Endothelial cell of umbilical vein (primary cell): ENCODE data around the gene ITPR2. TPM values are rescaled to one million over a fixed set of nuclear protein-coding genes. Genes with fewer than 3 reads are reported as not detected.

Source experiments
- BruUV-seq: library from RNA; stranded (reverse); fragments of 400-500 nt; replicated peaks from 2 replicates; lab custom pipeline; 2021; lab: Mats Ljungman, UMichigan
- CTCF ChIA-PET: fragments of 300-600, 350-600 bp; sonication (Branson Sonifier 250); formaldehyde crosslinking; loops from one replicate; lab custom pipeline; 2021; ENCODE audit warnings: antibody characterized with exemption, inconsistent platforms; lab: Charles Lee
- POLR2A ChIA-PET: fragments of 300-600, 350-600 bp; sonication (Branson Sonifier 250); formaldehyde crosslinking; loops from one replicate; lab custom pipeline; 2021; ENCODE audit warnings: antibody characterized with exemption, inconsistent platforms; lab: Charles Lee
- DNase-seq: peaks from one replicate; pipeline ENCODE4 v3.0.0-alpha.2; 2011; ENCODE audit warnings: low read depth, low spot score
- FAIRE-seq: peaks from 2 replicates; lab custom pipeline; 2011; peaks lifted over from hg19 to GRCh38; lab: Jason Lieb, UNC
- H2AFZ ChIP-seq: 2 replicates; pipeline ENCODE4 v1.6.0; 2012; ENCODE audit warnings: low read depth, low read length, control low read depth, inconsistent platforms
- H3K27ac ChIP-seq: 2 replicates; pipeline ENCODE4 v1.5.1; 2011; ENCODE audit warnings: low read depth, mild to moderate bottlenecking, control low read depth, low read length, moderate library complexity; ENCODE audit not compliant: insufficient read depth
- H3K27me3 ChIP-seq, 2 experiments: 2 replicates each; pipeline versions ENCODE4 v1.6.0 to v1.6.1; 2011; ENCODE audit warnings: low read length in 2 of 2, mixed read lengths in 1 of 2; ENCODE audit not compliant: control insufficient read depth in 2 of 2, insufficient read depth in 2 of 2
- H3K36me3 ChIP-seq, 2 experiments: 2 replicates in 1 of 2; 3 replicates in 1 of 2; pipeline ENCODE4 v1.5.1; 2011; ENCODE audit warnings: low read length in 2 of 2, mild to moderate bottlenecking in 1 of 2, moderate library complexity in 1 of 2; ENCODE audit not compliant: control insufficient read depth in 2 of 2, insufficient read depth in 2 of 2; ENCODE audit errors: extremely low read depth in 1 of 2
- H3K4me1 ChIP-seq: 3 replicates; pipeline ENCODE4 v1.5.1; 2011; ENCODE audit warnings: mild to moderate bottlenecking, low read length; ENCODE audit not compliant: control insufficient read depth, insufficient read depth; ENCODE audit errors: extremely low read depth
- H3K4me2 ChIP-seq: 2 replicates; pipeline ENCODE4 v1.6.1; 2011; ENCODE audit warnings: low read length, control low read depth, mixed read lengths; ENCODE audit not compliant: insufficient read depth
- H3K4me3 ChIP-seq, 3 experiments: fragments of 200-600 bp in 1 of 3; sonication (generic), shearing (Covaris generic) in 1 of 3; replicated peaks in 1 of 3; 2 replicates each; pipeline ENCODE4 v1.5.1; 2011 to 2016; ENCODE audit warnings: control low read depth in 3 of 3, low read length in 3 of 3, mild to moderate bottlenecking in 2 of 3, inconsistent platforms in 1 of 3, low read depth in 1 of 3, moderate library complexity in 1 of 3; ENCODE audit not compliant: insufficient read depth in 1 of 3
- H3K79me2 ChIP-seq: 2 replicates; pipeline ENCODE4 v1.6.0; 2012; ENCODE audit warnings: low read length, inconsistent platforms; ENCODE audit not compliant: control insufficient read depth, insufficient read depth
- H3K9ac ChIP-seq: replicated peaks from 2 replicates; pipeline ENCODE3; 2011; ENCODE audit warnings: low read length, control low read depth; ENCODE audit not compliant: insufficient read depth; ENCODE audit errors: extremely low read depth
- H3K9me1 ChIP-seq: replicated peaks from 3 replicates; pipeline ENCODE4 v1.6.0; 2011; ENCODE audit warnings: mild to moderate bottlenecking, low read length; ENCODE audit not compliant: control insufficient read depth, insufficient read depth; ENCODE audit errors: extremely low read depth
- H3K9me3 ChIP-seq: replicated peaks from 2 replicates; pipeline ENCODE4 v1.5.1; 2012; ENCODE audit warnings: low read length, inconsistent platforms; ENCODE audit not compliant: control insufficient read depth, insufficient read depth
- H4K20me1 ChIP-seq: replicated peaks from 2 replicates; pipeline ENCODE3; 2011; ENCODE audit warnings: mild to moderate bottlenecking, low read length; ENCODE audit not compliant: control insufficient read depth, insufficient read depth; ENCODE audit errors: extremely low read depth
- EZH2 ChIP-seq: IDR thresholded peaks from 2 replicates; pipeline ENCODE4 v1.6.1; 2012; ENCODE audit warnings: borderline replicate concordance, low read depth, mild to moderate bottlenecking, moderate library complexity, low read length, inconsistent platforms; ENCODE audit not compliant: severe bottlenecking
- FOS ChIP-seq: IDR thresholded peaks from 2 replicates; pipeline ENCODE4 v1.6.1; 2011; ENCODE audit warnings: mild to moderate bottlenecking, low read length, moderate library complexity, borderline replicate concordance; ENCODE audit not compliant: insufficient read depth
- GATA2 ChIP-seq: IDR thresholded peaks from 2 replicates; pipeline ENCODE4 v1.7.0; 2011; ENCODE audit warnings: low read depth, mild to moderate bottlenecking, moderate library complexity, mixed read lengths, low read length; ENCODE audit not compliant: insufficient read length, insufficient read depth
- JUN ChIP-seq: IDR thresholded peaks from 2 replicates; pipeline ENCODE4 v1.6.1; 2011; ENCODE audit warnings: borderline replicate concordance, low read depth; ENCODE audit not compliant: insufficient read length, insufficient read depth
- MYC ChIP-seq: IDR thresholded peaks from one replicate; pipeline ENCODE4 v1.6.1; 2011; ENCODE audit warnings: mild to moderate bottlenecking, low read depth, low read length
- POLR2A ChIP-seq: IDR thresholded peaks from 2 replicates; pipeline ENCODE4 v1.6.1; 2012; ENCODE audit warnings: low read depth, mild to moderate bottlenecking, control low read depth, low read length
- POLR2AphosphoS5 ChIP-seq: IDR thresholded peaks from 2 replicates; pipeline ENCODE4 v1.6.1; 2012; ENCODE audit warnings: low read depth, mild to moderate bottlenecking, control low read depth, low read length, moderate library complexity; ENCODE audit not compliant: insufficient read depth
- dilution Hi-C: fragments of 300-500 bp; cut with MboI; formaldehyde crosslinking; loops from one replicate; pipeline ENCODE4 v1.15.0; 2019; ENCODE audit warnings: low sequenced_read_pairs; ENCODE audit not compliant: extremely low pct_ligation_motif_present
- intact Hi-C: fragments of 100-400 bp; cut with micrococcal nuclease; formaldehyde crosslinking; loops from one replicate; pipeline ENCODE4 v1.10.0; 2022
- polyA plus RNA-seq, 4 experiments: library from polyadenylated mRNA; depleted of rRNA in 3 of 4; stranded (reverse) in 3 of 4; unstranded in 1 of 4; fragments of >200 nt; gene quantifications; 2 replicates each; pipeline versions ENCODE4 v1.2.1 to v1.2.3, GENCODE V29; 2011 to 2012; ENCODE audit warnings: missing spikeins in 1 of 4
- total RNA-seq: library from RNA; stranded (reverse); gene quantifications from 2 replicates; pipeline ENCODE4 v1.2.3, GENCODE V29; 2021
- TF ChIP-seq, protein P1 (sequence below), 2 donors: IDR thresholded peaks; 1 replicate in 1 of 2; 2 replicates in 1 of 2; pipeline ENCODE4 v1.5.1; 2011; ENCODE audit warnings: low read length in 2 of 2, mild to moderate bottlenecking in 2 of 2, moderate library complexity in 2 of 2, control low read depth in 1 of 2, inconsistent platforms in 1 of 2, low read depth in 1 of 2; ENCODE audit not compliant: insufficient read depth in 1 of 2; ENCODE audit errors: extremely low read depth in 1 of 2
- TF ChIP-seq, protein P2 (sequence below): IDR thresholded peaks from 2 replicates; pipeline ENCODE4 v1.6.1; 2011; ENCODE audit not compliant: insufficient read depth, insufficient read length

ITPR2 gene
- total and polyA plus RNA-seq, 2 donors (not counting 3 experiments of a cell fraction or from before 2014, with no cell fraction given) = 16.2 to 86.8 TPM

DNA sequence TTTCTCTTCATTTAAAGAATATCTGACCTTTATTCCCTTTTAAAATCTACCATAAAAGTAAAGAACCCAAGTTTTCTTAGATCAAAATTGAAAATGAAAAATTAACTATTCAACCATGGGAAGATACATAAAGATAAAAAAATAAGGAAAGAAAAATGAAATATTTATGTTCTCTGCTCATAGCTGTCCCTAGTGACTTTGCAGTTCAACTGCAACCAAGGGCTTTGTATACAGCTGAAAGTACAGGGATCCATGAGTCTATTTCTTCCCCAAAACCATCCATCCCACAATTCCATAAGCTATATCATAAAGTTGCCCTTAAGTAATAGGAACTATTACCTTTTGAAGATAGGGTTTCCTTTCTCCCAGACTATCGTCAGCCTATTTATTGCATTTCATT, 113.1 kb downstream of the ITPR2 start:
- CTCF ChIA-PET = interaction anchor here (0.8 to 2.8 kb wide), 14 partner anchors 11 to 169 kb away, joined by 3 to 15 read pairs (median 4); partner anchors contain the start of gene ITPR2
- BruUV-seq = no TSS peak
- H3K27ac ChIP-seq = no peak overlapping the region
- H3K27me3 ChIP-seq = no peaks in the 10 kb centered on the region
- TF ChIP-seq, protein P1, sequence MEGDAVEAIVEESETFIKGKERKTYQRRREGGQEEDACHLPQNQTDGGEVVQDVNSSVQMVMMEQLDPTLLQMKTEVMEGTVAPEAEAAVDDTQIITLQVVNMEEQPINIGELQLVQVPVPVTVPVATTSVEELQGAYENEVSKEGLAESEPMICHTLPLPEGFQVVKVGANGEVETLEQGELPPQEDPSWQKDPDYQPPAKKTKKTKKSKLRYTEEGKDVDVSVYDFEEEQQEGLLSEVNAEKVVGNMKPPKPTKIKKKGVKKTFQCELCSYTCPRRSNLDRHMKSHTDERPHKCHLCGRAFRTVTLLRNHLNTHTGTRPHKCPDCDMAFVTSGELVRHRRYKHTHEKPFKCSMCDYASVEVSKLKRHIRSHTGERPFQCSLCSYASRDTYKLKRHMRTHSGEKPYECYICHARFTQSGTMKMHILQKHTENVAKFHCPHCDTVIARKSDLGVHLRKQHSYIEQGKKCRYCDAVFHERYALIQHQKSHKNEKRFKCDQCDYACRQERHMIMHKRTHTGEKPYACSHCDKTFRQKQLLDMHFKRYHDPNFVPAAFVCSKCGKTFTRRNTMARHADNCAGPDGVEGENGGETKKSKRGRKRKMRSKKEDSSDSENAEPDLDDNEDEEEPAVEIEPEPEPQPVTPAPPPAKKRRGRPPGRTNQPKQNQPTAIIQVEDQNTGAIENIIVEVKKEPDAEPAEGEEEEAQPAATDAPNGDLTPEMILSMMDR (IDR thresholded peaks at IDR 0.05; ENCODE audit: extremely low read depth in 1 of 2, insufficient read depth in 1 of 2, low read depth in 1 of 2, low read length in 2 of 2) = peak in 1 of 2 donors; percentile 7
- TF ChIP-seq MYC (no peak), POLR2A (no peak)
- DNase-seq = no peak
- no peak for FAIRE-seq
- intact Hi-C loops (no loop called here), dilution Hi-C loops (no loop called here)
- no peaks in the 10 kb centered on the region for H4K20me1 ChIP-seq
- H2AFZ ChIP-seq = no peak overlapping the region
- H3K4me1 ChIP-seq = peaks cover 35% of the 10 kb centered on the region
- peaks cover 4 to 10% of the 10 kb centered on the region in 2 experiments for H3K36me3 ChIP-seq
- H3K79me2 ChIP-seq = no peaks in the 10 kb centered on the region
- no peaks in the 10 kb centered on the region for H3K9me3 ChIP-seq
- H3K9me1 ChIP-seq = no peaks in the 10 kb centered on the region
- POLR2A ChIA-PET = no interaction called here
- H3K9ac ChIP-seq = no peak overlapping the region
- no peak overlapping the region for H3K4me3 ChIP-seq
- H3K4me2 ChIP-seq = no peak overlapping the region

DNA sequence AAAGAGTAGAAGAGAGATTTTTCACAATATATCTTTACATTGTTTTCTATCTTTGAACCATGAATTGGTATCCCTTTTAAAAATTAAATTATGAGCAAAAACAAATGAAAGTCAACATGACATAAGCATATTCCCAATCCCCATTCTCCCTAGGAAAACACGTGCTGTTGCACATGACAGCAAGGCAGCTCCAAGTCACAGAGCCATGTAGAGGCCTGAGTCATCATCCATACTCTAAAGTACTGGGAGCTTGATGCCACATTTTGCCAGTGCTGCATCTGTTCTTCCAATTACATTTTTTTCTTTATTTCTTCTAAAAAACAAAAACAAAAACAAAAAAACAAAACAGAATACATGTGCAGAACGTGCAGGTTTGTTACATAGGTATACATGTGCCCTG, 115.2 kb downstream of the ITPR2 start:
- H2AFZ ChIP-seq = no peak overlapping the region
- H3K27ac ChIP-seq = no peak overlapping the region
- TF ChIP-seq EZH2 (no peak), MYC (no peak), POLR2A (no peak), POLR2AphosphoS5 (no peak), FOS (no peak), JUN (no peak), GATA2 (no peak)
- TF ChIP-seq, protein P2, sequence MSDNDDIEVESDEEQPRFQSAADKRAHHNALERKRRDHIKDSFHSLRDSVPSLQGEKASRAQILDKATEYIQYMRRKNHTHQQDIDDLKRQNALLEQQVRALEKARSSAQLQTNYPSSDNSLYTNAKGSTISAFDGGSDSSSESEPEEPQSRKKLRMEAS = no peak
- TF ChIP-seq, protein P1 (IDR thresholded peaks at IDR 0.05; ENCODE audit: extremely low read depth in 1 of 2, insufficient read depth in 1 of 2, low read depth in 1 of 2, low read length in 2 of 2) = no peak
- peaks cover 8 to 13% of the 10 kb centered on the region in 2 experiments for H3K36me3 ChIP-seq
- POLR2A ChIA-PET = no interaction called here
- intact Hi-C loops = no loop called here
- H3K4me3 ChIP-seq = no peak overlapping the region
- H3K9ac ChIP-seq = no peak overlapping the region
- peaks cover 14% of the 10 kb centered on the region for H3K4me1 ChIP-seq
- H3K9me1 ChIP-seq = no peaks in the 10 kb centered on the region
- no TSS peak for BruUV-seq
- H3K4me2 ChIP-seq = no peak overlapping the region
- H3K79me2 ChIP-seq = no peaks in the 10 kb centered on the region
- CTCF ChIA-PET = no interaction called here
- DNase-seq (no peak), FAIRE-seq (no peak)
- H3K9me3 ChIP-seq = no peaks in the 10 kb centered on the region
- H3K27me3 ChIP-seq = no peaks in the 10 kb centered on the region
- H4K20me1 ChIP-seq = no peaks in the 10 kb centered on the region
- dilution Hi-C loops = no loop called here
